Raji (cell line): Measurements from ENCODE around the gene VEGFA.

Source experiments
- POLR2A ChIP-seq: IDR thresholded peaks from 2 replicates; pipeline ENCODE4 v1.6.1; 2011; ENCODE audit warnings: low read depth, low read length, control low read depth; ENCODE audit not compliant: insufficient read depth

Gene VEGFA

GRCh38 chr6:43744931-43745727, 24.9 kb upstream of the VEGFA start:
- no peak for TF ChIP-seq POLR2A

GRCh38 chr6:43746071-43746470, 23.9 kb upstream of the VEGFA start:
- no peak for TF ChIP-seq POLR2A

- no peak for TF ChIP-seq POLR2A
These were observed 23.4 kb upstream of the VEGFA start for GRCh38 chr6:43746613-43747102.

GRCh38 chr6:43747784-43748183, 22.2 kb upstream of the VEGFA start:
- no peak for TF ChIP-seq POLR2A

- no peak for TF ChIP-seq POLR2A
These were observed 21.2 kb upstream of the VEGFA start for GRCh38 chr6:43748765-43749164.

GRCh38 chr6:43749461-43749860, 20.6 kb upstream of the VEGFA start:
- TF ChIP-seq POLR2A: no peak

- no peak for TF ChIP-seq POLR2A
These were observed 19.4 kb upstream of the VEGFA start for GRCh38 chr6:43750622-43751021.

GRCh38 chr6:43753570-43754183, 16.3 kb upstream of the VEGFA start:
- TF ChIP-seq POLR2A: no peak

GRCh38 chr6:43757966-43758616, 11.9 kb upstream of the VEGFA start:
- no peak for TF ChIP-seq POLR2A

- no peak for TF ChIP-seq POLR2A
These were observed 11.4 kb upstream of the VEGFA start for GRCh38 chr6:43758617-43759050.

GRCh38 chr6:43759136-43759906, 10.7 kb upstream of the VEGFA start:
- TF ChIP-seq POLR2A: no peak

GRCh38 chr6:43759907-43760206, 10.2 kb upstream of the VEGFA start:
- no peak for TF ChIP-seq POLR2A

- TF ChIP-seq POLR2A: no peak
These were observed 9.5 kb upstream of the VEGFA start for GRCh38 chr6:43760210-43761168.

GRCh38 chr6:43761666-43762409, 8.2 kb upstream of the VEGFA start:
- no peak for TF ChIP-seq POLR2A

- TF ChIP-seq POLR2A: no peak
These were observed 7.6 kb upstream of the VEGFA start for GRCh38 chr6:43762410-43762768.
